Mucosa of rectum (tissue), 2 donors: ENCODE data around the gene ALMS1.
"Not testable (repeated sequence)": the region's sequence is repeated elsewhere in the genome, so short reads cannot be mapped to it uniquely, and the experiment has no call there.

Source experiments
- H3K27ac ChIP-seq, 2 donors: one replicate each; pipeline ENCODE4 v1.7.0; 2013; ENCODE audit warnings: inconsistent platforms in 2 of 2, low read depth in 2 of 2, low read length in 2 of 2
- H3K27me3 ChIP-seq, 2 donors: one replicate each; pipeline ENCODE4 v1.7.0; 2013; ENCODE audit warnings: low read length in 2 of 2; ENCODE audit not compliant: control insufficient read depth in 2 of 2, insufficient read depth in 2 of 2
- H3K36me3 ChIP-seq, 2 donors: one replicate each; pipeline ENCODE4 v1.7.0; 2013; ENCODE audit warnings: low read length in 2 of 2; ENCODE audit not compliant: control insufficient read depth in 2 of 2, insufficient read depth in 2 of 2
- H3K4me1 ChIP-seq, 2 donors: one replicate each; pipeline ENCODE4 v1.7.0; 2013; ENCODE audit warnings: low read length in 2 of 2, mild to moderate bottlenecking in 1 of 2; ENCODE audit not compliant: control insufficient read depth in 2 of 2, insufficient read depth in 2 of 2
- H3K4me3 ChIP-seq, 2 donors: one replicate each; pipeline ENCODE4 v1.7.0; 2013; ENCODE audit warnings: low read length in 2 of 2
- H3K9ac ChIP-seq, 2 donors: one replicate each; pipeline ENCODE4 v1.7.0; 2013; ENCODE audit warnings: low read length in 2 of 2, low read depth in 1 of 2, mild to moderate bottlenecking in 1 of 2
- H3K9me3 ChIP-seq, 2 donors: one replicate each; pipeline ENCODE4 v1.7.0; 2013; ENCODE audit warnings: low read length in 2 of 2; ENCODE audit not compliant: control insufficient read depth in 2 of 2
- donor health status: healthy.
- donor health status: Normal muscosa, but diverticular disease.

The ALMS1 gene

DNA sequence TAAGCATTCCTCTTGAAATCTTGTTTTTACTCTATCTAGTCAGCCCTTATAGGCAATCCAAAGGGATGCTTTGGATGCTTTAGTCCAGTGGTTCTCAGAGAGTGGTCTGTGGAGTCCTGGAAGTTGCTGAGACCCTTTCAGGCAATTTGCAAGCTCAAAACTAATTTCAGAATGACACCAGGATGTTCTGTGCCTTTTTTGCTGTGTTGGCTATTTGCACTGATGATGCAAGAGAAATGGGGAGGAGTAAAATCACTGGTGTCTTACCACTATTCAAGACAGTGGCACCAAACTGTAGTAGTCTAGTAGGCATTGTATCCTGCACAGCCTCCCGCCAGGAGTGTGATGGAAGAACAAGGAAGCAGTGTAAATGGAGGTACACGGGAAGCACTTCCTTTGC is 219.0 kb downstream of the ALMS1 start:
- not testable (repeated sequence) for H3K27me3 ChIP-seq, H3K9ac ChIP-seq, H3K4me3 ChIP-seq, H3K4me1 ChIP-seq, H3K27ac ChIP-seq, H3K9me3 ChIP-seq
- H3K36me3 ChIP-seq = peaks cover 6 to 12% of the 10 kb centered on the region in 2 donors

DNA sequence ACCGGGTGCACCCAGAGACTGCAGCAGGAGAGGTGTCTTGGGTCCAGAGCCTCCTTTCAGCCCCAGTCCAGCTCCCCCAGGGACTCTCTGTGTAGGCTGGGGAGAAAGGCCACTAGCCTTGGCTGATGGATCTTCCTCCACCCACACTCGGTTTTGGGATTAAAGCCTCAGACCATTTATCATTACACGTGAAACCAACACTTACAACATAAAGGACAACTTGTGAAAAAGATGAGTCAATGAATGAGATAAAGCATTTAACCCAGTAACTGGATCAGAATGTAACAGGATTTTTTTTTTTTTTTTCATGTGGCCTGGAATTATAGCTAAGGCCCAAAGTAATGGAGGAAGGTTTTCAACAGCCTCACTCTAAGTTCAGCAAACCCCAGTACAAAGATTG is 224.5 kb downstream of the ALMS1 start:
- Histone ChIP-seq H3K27me3 (no peaks in the 10 kb centered on the region), H3K9ac (no peak overlapping the region), H3K4me3 (no peak overlapping the region), H3K9me3 (no peaks in the 10 kb centered on the region), H3K27ac (no peak overlapping the region), H3K4me1 (no peaks in the 10 kb centered on the region), H3K36me3 (peaks cover 0 to 5% of the 10 kb centered on the region in 2 donors)

DNA sequence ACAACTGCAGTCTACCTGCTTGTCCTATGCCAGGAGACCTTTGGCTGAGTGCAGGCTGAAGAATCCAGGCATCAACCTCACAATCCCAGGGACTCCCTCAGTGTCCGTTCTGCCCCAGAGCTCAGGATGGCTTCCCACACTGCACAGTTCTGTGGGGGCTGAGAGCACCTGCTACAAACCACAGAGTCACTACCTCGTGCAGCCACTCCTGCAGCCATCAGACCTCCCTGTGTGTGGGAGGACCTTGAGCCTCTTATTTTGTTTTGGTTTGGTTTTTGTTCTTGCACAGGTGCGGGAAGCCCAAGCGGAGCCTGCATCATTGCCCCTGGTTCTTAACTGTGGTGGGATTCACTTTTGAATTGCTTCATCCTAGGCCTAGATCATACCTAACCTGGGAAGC is 225.6 kb downstream of the ALMS1 start:
- H3K4me3 ChIP-seq = no peak overlapping the region
- H3K27me3 ChIP-seq = no peaks in the 10 kb centered on the region
- H3K4me1 ChIP-seq = no peaks in the 10 kb centered on the region
- H3K9ac ChIP-seq = no peak overlapping the region
- H3K9me3 ChIP-seq = no peaks in the 10 kb centered on the region
- H3K27ac ChIP-seq = no peak overlapping the region
- H3K36me3 ChIP-seq = peaks cover 0 to 5% of the 10 kb centered on the region in 2 donors

DNA sequence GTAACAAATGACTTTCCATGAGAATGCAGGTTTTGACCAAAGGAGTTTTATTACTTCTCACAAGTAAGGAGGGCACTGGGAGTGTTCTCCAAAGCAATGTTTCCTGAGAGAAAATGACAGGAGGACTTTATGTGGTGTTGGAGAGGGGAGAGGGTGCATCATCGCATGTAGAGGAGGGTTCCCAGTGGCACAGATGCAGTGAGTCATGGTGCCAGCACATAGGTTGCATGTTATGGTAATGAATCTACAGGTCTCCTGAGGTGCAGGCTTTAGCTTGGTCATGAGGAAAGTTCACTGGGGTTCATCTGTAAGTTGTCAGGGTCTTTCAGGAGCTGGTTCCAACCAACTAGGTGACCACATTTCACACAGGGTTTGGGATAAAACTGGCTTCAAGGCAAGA is 226.2 kb downstream of the ALMS1 start:
- no peaks in the 10 kb centered on the region for H3K9me3 ChIP-seq
- H3K4me1 ChIP-seq = no peaks in the 10 kb centered on the region
- no peak overlapping the region for H3K9ac ChIP-seq
- no peaks in the 10 kb centered on the region for H3K27me3 ChIP-seq
- peaks cover 0 to 5% of the 10 kb centered on the region in 2 donors for H3K36me3 ChIP-seq
- H3K27ac ChIP-seq = no peak overlapping the region
- no peak overlapping the region for H3K4me3 ChIP-seq

DNA sequence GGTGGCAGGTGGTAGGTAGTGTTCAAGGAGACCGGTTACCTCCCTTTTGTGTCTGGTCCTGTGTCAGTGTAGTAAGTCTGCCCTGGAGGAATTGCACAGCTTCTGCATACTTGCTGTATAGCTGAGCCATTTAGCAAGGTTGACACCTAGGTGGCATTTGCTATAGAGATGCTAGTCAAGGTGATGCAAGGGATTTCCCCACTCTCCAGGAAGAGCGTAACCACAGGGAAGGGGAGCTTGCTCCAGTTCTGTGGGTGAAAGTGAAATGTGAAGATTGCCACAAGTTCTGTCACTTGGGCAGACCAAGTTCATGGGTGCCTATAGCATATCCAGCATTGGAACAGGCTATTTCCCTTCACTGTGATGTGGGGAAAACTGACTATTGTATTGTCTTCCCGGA is 228.5 kb downstream of the ALMS1 start:
- Histone ChIP-seq H3K9me3 (no peaks in the 10 kb centered on the region), H3K27me3 (no peaks in the 10 kb centered on the region), H3K36me3 (peaks cover 0 to 3% of the 10 kb centered on the region in 2 donors)

DNA sequence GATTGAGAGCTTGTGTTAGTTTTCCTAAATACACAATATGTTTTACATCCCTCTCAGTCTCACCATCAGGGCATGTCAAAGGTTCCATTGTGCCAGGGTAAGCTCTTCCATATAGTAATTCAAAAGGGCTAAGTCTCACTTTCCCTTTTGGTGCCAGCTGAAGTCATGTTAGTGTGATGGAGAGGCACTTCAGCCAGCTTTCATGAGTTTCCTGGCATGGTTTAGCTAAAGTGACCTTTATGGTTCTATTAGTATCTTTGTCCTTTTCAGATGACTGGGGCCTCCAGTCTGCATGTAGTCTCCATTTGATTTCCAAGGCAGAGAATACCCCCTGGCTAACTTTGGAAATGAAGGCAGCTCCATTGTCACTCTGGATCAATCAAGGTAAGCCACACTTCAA is 229.4 kb downstream of the ALMS1 start:
- H3K27me3 ChIP-seq = no peaks in the 10 kb centered on the region
- H3K9me3 ChIP-seq = no peaks in the 10 kb centered on the region
- no peak overlapping the region for H3K9ac ChIP-seq
- peaks cover 0 to 3% of the 10 kb centered on the region in 2 donors for H3K36me3 ChIP-seq
- H3K4me3 ChIP-seq = no peak overlapping the region
- H3K4me1 ChIP-seq = no peaks in the 10 kb centered on the region
- no peak overlapping the region for H3K27ac ChIP-seq

More for the DNA sequence above, 228.5 kb downstream of the ALMS1 start:
- Histone ChIP-seq H3K9ac (no peak overlapping the region), H3K4me3 (no peak overlapping the region), H3K4me1 (no peaks in the 10 kb centered on the region), H3K27ac (no peak overlapping the region)

DNA sequence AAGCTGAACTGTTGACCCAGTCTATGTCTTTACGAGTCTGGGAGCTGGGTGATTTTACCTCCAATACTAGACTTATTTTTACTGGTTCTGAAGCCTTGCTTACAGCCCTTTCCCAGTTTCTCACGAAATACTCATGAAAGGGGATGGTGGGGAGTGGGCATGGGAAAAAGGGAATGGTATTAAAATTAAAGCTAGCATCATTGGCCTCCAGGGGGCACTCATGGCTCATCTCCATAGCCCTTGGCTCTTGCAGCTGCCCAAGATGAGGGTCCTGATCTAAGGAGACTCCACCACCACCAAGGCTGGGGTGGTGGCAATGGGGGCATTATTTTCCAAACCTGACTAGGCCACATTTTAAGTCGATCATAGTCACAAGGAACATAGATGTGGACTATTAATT is 234.3 kb downstream of the ALMS1 start:
- not testable (repeated sequence) for H3K9ac ChIP-seq, H3K36me3 ChIP-seq, H3K27me3 ChIP-seq, H3K4me3 ChIP-seq, H3K4me1 ChIP-seq, H3K27ac ChIP-seq, H3K9me3 ChIP-seq

DNA sequence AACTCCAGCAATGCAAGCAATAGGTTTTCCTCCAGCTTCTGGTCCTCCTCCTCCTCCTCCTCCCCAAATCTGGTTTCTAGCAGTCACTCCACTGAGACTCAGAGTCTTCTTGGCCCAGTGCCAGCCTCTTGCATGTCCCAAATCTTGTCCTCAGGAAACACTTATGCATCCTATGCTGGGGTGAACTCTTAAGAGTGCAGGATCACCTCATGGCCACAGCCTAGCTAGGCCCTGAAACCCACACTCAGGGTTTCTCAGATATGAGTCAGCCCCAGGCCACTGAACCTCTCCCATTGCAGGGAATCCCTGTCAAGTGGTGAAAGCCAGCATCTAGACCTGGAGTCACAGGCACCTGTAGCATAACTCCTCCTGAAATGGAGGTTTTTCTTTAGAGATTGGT is 238.4 kb downstream of the ALMS1 start:
- H3K9ac ChIP-seq, H3K36me3 ChIP-seq, H3K27me3 ChIP-seq, H3K4me1 ChIP-seq, H3K9me3 ChIP-seq, H3K27ac ChIP-seq, H3K4me3 ChIP-seq: not testable (repeated sequence)

DNA sequence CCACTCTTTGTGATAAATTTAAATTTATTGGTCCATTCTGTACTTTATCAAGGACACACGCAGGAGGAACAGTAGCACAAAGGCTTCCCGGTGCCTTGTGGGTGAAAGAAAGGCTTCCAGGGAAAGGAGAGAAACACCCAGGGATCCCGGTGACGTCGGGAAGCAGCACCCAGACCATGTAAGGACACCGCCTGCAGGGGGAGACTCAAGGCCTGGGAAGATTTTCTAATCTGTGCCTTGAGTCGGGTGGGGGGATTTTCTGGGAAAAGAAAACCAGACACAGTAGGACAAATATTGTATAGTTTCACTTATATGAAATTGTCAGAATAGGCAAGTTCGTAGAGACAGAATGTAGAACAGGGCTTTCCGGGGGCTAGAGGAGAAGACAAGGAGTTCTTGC is 239.0 kb downstream of the ALMS1 start:
- H3K9me3 ChIP-seq, H3K4me3 ChIP-seq, H3K27ac ChIP-seq, H3K27me3 ChIP-seq, H3K36me3 ChIP-seq, H3K4me1 ChIP-seq, H3K9ac ChIP-seq: not testable (repeated sequence)

DNA sequence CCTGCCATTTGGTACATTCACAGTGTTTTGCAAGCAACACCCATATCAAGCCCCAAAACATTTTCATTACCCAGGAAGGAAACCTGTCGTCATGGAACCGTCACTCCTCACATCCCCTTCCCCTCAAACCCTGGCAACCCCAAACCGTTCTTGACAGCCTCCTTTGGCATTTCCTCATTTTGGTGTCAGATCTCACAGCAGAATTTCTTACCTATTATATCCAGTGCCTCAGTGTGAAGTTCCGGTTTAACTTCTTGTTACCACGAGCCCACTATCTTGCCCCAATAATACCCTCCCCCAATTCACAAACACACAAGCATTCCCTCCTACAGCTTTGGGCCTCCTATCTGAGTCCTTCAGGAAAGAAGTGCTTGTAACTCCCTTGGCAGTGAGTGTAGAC is 240.6 kb downstream of the ALMS1 start:
- H3K27me3 ChIP-seq, H3K9ac ChIP-seq: not testable (repeated sequence)

DNA sequence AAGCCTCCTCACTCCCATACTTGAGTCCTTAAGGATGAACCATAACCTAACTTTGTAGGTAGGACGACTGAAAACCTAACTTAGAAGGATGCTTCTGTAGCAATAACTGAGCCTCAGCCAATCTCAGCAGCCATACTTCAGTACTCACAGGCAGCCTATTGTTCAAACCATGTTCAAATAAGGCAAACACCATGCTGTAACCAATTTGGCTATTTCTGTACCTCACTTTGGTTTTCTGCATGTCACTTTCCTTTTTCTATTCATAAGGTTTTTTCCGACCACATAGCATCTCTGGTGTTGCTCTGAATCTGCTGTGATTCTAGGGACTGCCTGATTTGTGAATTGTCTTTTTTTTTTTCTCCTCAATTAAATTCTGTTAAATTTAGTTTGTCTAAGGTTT is 242.9 kb downstream of the ALMS1 start:
- H3K36me3 ChIP-seq, H3K27me3 ChIP-seq, H3K4me3 ChIP-seq, H3K4me1 ChIP-seq, H3K27ac ChIP-seq, H3K9me3 ChIP-seq, H3K9ac ChIP-seq: not testable (repeated sequence)

More for the DNA sequence above, 240.6 kb downstream of the ALMS1 start:
- H3K27ac ChIP-seq, H3K4me1 ChIP-seq, H3K4me3 ChIP-seq, H3K9me3 ChIP-seq, H3K36me3 ChIP-seq: not testable (repeated sequence)
